Colon (tissue), 2 donors: ENCODE data around the gene RPSA.
"Not testable (repeated sequence)": the region's sequence is repeated elsewhere in the genome, so short reads cannot be mapped to it uniquely, and the experiment has no call there.

Experiments used
- FAIRE-seq: peaks from 2 replicates; lab custom pipeline; 2012; peaks lifted over from hg19 to GRCh38; lab: Jason Lieb, UNC
- donor health status: control.
- donor health status: control.

The RPSA gene

GRCh38 chr3:39406368-39407258 lies at the start of gene RPSA:
TSS of gene RPSA (plus strand) at chr3:39406720. CDS start at chr3:39407654, 934 bp downstream.
- no peak for FAIRE-seq

- no peak for FAIRE-seq
Measured at GRCh38 chr3:39358333-39358732, 48.2 kb upstream of the RPSA start.

GRCh38 chr3:39361252-39361927 lies 45.1 kb upstream of the RPSA start:
- no peak for FAIRE-seq

- no peak for FAIRE-seq
Measured at GRCh38 chr3:39362192-39362591, 44.3 kb upstream of the RPSA start.

DNA sequence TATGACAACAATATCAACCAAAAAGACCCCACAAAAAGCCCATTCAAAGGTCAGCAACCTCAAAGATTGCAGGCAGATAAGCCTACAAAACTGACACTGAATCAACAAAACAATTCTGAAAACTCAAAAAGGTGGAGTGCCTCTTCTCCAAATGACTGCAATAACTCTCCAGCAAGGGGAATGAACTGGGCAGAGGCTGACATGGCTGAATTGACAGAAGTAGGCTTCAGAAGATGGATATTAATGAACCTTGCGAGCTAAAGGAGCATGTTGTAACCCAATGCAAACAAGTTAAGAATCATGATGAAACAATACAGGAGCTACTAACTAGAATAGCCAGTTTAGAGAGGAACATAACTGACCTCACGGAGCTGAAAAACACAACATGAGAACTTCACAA lies 43.7 kb upstream of the RPSA start:
- FAIRE-seq, result no peak

- not testable (repeated sequence) for FAIRE-seq
Measured at GRCh38 chr3:39370450-39370849, 36.1 kb upstream of the RPSA start.

DNA sequence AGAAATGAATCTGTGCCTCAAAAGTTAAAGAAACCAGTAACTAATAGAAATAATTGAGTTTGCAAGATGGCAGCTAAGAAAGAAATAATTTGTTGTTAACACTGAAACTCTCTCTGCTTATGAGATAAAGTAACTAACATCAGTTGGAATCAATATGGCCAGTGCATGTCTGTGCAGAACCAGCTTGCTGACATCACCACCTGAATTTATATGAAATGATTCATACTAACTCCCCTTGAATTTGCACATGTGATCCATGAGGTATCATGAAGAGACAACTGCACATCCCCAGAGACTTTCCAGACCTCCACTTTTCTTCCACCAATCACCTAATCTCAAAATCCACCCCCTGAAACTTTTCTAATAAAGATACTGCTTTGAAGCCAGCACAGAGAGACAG lies 33.7 kb upstream of the RPSA start:
- no peak for FAIRE-seq

- no peak for FAIRE-seq
Measured at GRCh38 chr3:39376959-39377634, 29.4 kb upstream of the RPSA start.

GRCh38 chr3:39378088-39378487 lies 28.4 kb upstream of the RPSA start:
- FAIRE-seq, result no peak

DNA sequence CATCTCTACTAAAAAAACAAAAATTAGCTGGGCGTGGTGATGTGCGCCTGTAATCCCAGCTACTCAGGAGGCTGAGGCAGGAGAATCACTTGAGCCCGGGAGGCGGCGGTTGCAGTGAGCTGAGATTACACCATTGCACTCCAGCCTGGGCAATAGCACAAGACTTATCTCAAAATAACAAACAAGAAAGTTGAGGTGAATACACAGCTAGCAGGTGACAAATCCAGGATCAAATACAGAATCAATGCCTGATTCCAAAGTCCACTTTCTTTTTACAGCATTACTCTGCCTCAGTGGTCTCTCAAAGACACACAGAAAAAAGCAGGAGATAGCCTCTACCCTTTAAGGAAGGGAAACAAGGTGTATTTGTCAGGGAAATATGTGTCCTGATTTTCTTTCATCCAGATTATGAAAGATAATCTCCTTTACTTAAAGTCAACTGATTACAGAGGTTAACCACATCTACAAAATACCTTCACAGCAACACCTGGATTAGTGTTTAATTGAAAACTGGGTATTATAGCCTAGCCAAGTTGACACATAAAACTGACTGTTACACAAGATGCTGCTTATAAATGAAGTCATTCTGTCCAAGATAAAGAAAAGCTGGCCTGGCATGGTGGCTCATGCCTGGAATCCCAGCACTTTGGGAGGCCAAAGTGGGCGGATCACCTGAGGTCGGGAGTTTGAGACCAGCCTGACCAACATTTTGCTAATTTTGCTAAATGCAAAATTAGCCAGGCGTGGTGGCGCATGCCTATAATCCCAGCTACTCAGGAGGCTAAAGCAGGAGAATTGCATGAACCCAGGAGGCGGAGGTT lies 27.4 kb upstream of the RPSA start:
- FAIRE-seq, result no peak

GRCh38 chr3:39379778-39380155 lies 26.8 kb upstream of the RPSA start:
- FAIRE-seq, result no peak

- FAIRE-seq, result no peak
Measured at GRCh38 chr3:39381432-39381831, 25.1 kb upstream of the RPSA start.

DNA sequence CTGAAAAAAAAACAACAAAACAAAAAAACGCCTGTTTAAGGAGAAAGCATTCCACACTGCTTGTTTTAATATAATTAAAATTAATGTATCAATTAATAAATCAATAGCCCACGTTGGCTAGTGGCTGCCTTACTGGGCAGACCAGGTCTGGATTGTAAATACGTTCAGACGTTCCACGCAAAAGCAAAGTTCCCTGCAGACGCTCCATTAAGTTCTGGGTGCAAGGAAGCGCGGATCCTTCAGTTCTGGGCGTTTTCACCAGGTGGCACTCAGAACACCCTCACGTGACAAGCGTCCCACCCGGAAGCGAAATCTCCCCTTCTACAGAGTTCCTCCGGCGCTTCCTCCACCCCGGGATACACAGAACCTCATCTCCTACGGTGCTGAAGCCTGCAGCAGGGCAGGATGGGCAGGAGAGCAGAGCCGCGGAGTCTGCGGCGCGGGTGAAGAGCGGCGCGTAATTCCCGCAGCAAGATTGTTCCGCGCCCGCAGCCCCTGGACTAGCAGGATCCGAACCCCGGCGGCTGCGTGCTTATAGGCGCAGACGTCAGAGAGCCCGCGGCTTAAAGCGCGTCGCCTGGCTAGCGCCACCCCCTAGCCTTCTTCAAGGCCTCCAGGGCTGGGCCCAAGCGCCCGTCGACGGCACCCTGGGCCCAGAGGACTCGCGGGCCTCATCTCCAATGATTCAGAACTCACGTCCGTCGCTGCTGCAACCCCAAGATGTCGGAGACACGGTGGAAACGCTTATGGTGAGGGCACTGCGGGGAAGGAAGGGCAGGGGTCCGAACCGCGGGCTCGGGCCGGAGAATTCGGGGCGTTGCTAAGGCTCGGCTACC lies 23.3 kb upstream of the RPSA start, which contains the start of gene SLC25A38:
TSS of gene SLC25A38 (plus strand) at position 326 of the 836 bp plus-strand sequence. CDS start at position 681, 355 bp downstream.
- no peak for FAIRE-seq

GRCh38 chr3:39383881-39384664 lies 22.4 kb upstream of the RPSA start:
- no peak for FAIRE-seq

DNA sequence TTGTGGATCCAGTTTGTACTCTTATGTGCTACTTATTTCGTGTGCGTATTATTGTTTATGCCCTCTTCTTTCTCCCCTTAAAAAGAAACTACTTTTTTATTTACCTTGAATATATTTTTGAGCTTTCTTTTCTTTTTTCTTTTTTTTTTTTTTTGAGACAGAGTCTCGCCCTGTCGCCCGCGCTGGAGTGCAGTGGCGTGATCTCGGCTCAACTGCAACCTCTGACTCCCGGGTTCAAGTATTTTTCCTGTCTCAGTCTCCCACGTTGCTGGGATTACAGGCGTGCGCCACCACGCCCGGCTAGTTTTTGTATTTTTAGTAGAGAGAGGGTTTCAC lies 21.9 kb upstream of the RPSA start:
- no peak for FAIRE-seq

DNA sequence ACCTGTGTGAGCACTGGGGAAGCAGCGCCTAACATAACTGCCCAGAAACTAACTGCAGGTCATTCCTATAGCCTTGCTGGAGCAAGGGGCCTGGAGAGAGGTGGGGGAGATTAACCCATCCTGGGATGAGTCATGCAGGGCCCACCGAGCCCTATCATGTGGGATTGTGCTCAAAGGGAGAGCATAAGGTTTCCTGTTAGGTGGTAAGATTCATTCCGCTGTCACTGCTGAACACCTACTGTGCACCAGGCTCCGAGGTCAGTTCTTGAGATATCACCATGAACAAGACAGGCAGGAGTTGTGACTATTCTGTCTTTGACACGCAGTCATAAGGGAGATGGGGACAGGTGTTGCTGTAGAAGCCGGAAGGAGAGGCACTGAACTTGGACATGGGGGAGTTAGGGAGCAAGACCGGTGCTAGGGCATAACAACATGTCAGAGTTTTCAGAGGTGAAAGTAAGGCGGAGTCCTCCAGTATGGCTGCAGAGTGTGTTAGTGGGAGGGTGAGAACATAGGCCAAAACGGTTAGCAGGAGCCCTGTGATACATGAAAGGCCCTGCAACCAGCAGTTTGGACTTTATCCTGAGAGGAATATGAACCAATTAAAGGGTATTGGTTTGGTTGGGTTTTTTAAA lies 20.9 kb upstream of the RPSA start:
- FAIRE-seq, result no peak

GRCh38 chr3:39386318-39386717 lies 20.2 kb upstream of the RPSA start:
- FAIRE-seq, result no peak

DNA sequence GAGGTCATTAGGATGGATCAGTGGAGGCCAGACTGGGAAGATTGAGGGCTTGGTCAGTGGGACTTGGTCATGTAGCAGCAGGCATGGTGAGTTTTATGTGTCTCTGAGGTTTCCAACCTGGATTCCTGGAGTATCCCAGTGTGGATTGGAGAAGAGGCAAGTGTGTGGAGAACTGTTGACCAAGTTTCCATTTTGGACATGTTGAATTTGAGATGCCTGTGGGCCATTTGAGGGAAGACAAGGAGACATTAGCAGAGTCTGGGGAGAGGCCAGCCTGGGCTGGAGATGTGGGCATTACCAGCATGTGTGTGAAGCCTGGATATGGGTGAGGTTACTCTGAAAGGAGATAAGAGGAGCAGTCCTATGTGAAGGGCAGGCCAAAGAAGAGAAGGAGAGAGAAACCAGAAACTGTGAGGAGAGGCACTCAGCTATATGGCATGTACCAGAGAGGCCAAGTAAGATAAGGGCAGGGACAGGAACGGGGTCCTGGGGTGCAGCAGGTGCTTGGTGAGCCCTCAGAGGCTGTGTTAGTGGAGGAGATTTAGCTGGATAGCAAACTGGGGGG lies 19.0 kb upstream of the RPSA start:
- FAIRE-seq, result no peak

DNA sequence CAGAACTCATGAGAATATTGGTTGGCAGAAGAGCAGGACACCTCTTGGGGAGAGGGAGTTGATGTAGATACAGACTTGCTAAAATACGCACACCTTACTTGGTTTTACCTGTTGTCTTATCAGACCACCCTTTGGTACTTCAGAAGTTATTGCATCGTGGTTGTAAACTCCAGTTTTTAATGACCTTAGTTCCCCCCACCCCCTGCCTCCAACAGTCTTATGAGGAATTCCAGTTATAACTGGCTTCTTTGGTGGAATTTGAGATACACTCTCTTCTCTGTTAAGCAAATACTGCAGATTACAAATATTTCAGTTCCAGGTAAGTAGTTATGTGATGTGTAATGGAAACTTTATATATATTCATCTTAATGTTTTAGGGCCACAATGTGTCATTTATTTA lies 18.4 kb upstream of the RPSA start:
- FAIRE-seq, result no peak
